Measurements from ENCODE around the gene RPL36.

DNA sequence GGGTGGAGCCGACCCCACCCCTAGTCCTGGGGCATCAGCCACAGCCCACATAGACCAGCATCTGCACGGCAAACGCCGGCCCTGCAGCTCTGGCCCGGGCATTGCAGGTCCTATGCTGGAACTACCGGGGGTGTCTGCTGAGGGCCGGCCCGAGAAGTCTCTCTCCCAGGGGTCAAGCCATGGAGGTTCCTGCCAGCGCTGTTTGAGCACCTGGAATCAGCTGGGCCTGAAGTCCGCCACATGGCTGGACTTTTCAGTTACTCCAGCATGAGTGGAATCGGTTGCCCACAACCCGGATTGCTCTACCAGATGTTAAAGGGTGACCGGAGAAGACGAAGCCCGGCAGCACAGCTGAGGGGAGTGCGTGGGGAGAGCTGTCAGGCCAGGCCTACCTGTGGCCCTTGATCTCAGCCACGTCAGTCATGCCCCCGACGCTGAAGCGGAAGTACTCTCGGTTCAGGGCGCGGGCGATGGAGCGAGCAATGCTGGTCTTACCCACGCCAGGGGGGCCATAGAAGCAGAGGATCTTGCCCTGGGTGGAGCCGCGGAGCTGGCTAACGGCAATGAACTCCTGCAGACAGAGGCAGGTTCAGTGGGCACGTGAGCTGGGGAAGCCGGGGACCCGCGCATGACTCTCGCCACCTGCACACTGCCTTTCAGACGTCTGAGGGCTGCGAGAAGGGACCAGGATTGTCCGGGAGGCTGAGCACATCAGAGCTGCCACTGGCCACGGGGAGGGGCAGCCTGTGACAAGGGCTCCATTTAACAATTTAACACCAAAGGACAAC lies 8.7 kb downstream of the RPL36 start:
- TF ChIP-seq CTCF (IDR thresholded peaks at IDR 0.05 in 8 of 11, conservative IDR thresholded peaks at IDR 0.05 in 3 of 11) = no peak
- TF ChIP-seq POLR2A (IDR thresholded peaks at IDR 0.05) = no peak
- peak; percentile 29 to 64 (median 48) for TF ChIP-seq POLR2AphosphoS5 (IDR thresholded peaks at IDR 0.05)
